GM12892 (cell line): ENCODE results near the gene TNS4.

ENCODE experiments used
- DNase-seq: peaks from one replicate; pipeline ENCODE4 v3.0.0; 2011; ENCODE audit not compliant: insufficient read length
- FAIRE-seq: peaks from 2 replicates; lab custom pipeline; 2011; peaks lifted over from hg19 to GRCh38; lab: Jason Lieb, UNC
- POLR2A ChIP-seq: IDR thresholded peaks from 2 replicates; pipeline ENCODE4 v1.6.1; 2011; ENCODE audit warnings: low read depth, low read length, control low read depth
- POLR2AphosphoS5 ChIP-seq: IDR thresholded peaks from 2 replicates; pipeline ENCODE4 v1.6.1; 2011; ENCODE audit warnings: low read depth, low read length, control low read depth
- TAF1 ChIP-seq: IDR thresholded peaks from 2 replicates; pipeline ENCODE4 v1.6.1; 2011; ENCODE audit warnings: low read depth, mild to moderate bottlenecking, control low read depth, low read length, borderline replicate concordance

TNS4 gene

DNA sequence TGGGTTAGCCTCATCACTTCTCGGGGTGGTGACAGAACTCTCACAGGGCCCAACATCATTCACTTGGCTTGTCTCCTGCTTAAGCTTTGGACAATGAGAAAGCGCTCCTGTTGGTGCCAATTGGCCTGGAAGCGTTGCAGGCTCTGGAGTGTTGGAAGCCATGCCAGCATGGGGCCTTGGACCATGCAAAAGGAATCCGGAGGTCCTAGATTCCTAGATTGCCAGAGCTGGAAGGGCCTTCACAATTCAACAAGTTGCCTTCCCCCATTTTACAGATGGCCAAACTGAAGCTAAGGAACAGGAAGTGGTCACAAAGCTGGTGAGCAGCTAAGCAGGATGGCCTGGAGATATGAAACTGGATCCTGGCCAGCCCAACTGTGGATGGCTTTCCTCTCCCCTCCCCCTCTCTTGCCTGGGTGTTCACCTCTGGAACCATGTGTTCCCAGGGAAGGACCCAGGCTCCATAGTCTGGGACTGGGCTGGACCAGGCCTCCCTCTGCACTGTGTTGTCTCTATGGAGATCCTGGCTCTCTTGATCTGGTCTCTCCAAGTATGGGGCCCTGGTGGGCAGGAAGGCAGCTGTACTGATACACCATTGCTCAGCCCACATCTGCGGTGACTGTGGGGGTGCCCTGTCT, 64.2 kb downstream of the TNS4 start:
- FAIRE-seq (no peak), DNase-seq (no peak)
- no peak for TF ChIP-seq POLR2A
- TF ChIP-seq TAF1, result no peak
- TF ChIP-seq POLR2AphosphoS5, result no peak

DNA sequence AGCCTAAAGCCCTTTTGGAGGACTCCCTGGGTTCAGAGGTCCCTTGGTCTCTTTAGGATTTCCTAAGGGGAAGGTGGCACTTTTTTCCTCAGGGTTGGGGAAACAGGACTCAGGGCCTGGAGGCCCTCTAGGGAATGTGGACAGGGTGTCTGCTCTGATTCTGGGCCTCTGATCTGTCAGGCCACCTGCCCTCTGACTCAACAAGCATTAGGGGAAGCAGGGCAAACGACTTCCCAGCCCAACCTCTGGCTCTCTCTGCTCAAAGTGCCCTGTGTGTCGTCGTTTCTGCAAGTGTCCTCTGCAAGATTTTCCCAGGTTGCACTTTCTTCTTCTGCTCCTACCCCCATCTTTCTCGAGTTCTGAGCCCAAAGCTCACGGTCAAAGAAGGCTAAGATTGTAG, 64.8 kb downstream of the TNS4 start:
- TF ChIP-seq POLR2AphosphoS5 (no peak), TAF1 (no peak), POLR2A (no peak)
- FAIRE-seq, result no peak
- no peak for DNase-seq

DNA sequence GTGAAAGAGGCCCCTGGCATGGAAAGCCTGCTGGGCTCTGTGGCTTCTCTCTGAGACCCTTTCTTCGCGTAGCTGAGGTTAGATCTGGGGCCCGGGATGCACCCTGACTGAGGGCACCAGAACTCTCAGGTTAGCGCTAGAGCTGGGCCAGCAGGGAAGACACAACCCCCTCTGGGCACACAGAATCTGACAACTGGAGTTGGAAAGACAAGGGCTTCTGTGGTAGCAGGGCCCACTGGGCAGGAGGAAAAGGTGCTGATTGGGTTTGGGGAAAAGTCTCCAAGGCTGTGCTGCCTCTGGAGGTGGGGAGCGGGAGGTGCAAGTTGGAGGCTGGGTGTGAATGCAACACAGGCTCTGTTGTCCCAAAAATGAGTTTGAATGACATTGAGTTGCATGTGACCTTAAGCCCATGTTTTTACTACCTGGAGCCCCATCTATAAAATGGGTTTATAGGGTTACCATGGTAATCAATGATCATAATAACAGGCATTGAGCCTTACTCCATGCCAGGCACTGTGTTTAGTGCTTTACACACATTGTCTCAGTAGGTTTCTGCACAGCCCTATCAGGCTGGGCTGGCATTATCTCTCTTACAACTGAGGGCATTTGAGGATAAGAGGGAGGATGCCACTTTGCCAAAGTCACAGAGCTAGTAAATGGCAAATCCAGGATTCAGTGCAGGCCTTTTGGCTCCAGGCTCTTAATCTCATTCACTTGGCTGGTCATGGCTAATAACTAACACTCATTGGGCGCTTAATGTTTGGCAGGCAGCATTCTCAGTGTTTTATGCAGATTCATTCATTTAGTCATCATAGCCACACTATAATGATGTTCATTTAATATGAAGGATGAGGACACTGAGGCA, 67.6 kb downstream of the TNS4 start:
- no peak for DNase-seq
- peak; percentile 14 for FAIRE-seq

DNA sequence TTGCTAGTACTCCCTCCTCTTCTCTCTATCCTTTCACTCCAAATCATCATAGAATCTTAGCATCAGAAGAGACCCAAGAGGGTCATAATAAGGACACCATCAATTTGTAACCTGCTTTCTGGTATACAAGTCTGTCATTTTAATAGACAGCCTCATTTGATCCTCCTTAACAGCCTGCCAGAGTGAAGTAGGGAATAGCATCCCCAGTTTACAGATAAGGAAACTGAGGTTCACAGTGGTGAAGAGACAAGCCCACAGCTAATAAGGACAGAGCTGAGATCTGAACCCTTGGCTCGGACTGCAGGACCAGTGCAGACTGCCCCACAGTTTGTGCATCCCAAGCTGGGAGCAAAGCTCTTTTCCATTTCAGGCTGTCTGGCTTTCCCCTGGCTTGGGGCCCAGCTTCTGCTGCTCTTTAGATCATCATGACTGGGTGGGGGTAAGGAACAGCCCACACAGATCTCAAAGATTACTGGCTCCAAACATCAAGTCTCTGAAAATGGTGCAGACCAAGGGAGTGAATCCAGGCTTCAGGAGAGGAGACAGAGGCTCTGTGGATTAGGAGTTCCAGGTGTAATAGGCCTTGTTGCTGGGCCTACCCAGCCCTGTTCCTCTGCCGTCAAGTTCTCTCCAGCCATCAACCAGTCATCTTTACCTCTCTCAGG, 68.4 kb downstream of the TNS4 start:
- TF ChIP-seq TAF1 (no peak), POLR2AphosphoS5 (no peak), POLR2A (no peak)
- no peak for FAIRE-seq
- DNase-seq, result no peak

More for the DNA sequence above, 67.6 kb downstream of the TNS4 start:
- TF ChIP-seq POLR2A, result no peak
- TF ChIP-seq POLR2AphosphoS5, result no peak
- no peak for TF ChIP-seq TAF1

DNA sequence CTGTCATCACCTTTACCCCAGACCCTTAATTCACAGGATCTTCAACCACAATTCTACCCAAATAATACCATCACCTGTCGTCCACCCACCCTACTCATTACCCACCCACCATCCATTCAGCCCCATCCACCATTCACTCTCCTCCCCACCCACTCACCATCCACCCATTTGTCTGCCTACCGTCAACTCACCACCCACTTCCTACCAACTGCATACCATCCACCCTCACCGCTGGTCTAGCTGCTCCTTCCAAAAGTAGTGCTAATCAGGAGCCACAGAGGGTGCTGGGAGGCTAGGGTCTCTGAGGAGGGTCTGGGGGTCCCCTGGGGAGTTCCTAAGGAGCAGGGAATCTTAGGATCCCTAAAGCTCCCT, 70.2 kb downstream of the TNS4 start:
- TF ChIP-seq POLR2A, result no peak
- no peak for TF ChIP-seq TAF1
- DNase-seq, result no peak
- FAIRE-seq, result no peak

DNA sequence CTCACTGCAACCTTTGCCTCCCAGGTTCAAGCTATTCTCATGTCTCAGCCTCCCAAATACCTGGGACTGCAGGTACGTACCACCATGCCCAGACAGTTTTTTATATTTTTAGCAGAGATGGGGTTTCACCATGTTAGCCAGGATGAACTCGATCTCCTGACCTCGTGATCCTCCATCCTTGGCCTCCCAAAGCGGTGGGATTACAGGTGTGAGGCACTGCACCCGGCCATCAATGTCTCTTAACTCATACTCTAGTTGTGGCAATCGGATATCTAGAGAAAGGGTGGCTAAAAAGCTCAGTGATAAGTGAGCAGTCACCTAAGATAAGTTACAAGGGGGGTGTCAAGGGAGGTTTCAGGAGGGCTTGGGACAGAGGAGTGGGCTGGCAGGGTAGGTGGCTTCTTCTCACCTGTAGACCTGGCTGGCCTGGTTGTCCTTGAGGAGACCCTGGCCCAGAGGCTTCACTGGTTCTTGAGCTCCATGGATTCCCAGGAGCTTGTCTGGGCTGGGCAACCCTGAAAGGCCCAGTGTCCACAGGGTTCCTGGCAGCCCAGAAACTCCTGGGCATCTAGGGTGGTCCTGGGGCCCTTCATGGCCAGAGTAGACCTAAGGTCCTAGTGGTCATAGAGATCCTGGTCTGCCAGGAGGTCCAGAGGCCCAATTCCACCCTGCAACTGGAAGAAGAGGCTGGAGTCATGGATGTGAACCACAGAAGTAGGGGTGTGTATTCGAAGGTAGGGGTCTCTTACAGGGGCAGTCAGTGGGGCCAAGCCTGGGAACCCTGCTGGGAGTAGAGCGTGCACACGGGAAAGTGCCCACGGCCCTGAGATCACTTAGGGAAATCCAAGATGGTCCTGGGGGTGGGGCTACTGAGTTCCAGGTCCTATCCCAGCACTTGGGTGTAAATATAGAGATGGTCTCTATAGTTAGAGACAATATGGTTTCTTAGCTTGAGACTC, 70.9 kb downstream of the TNS4 start:
- FAIRE-seq, result no peak
- DNase-seq, result no peak
- TF ChIP-seq POLR2A (no peak), TAF1 (no peak), POLR2AphosphoS5 (no peak)

DNA sequence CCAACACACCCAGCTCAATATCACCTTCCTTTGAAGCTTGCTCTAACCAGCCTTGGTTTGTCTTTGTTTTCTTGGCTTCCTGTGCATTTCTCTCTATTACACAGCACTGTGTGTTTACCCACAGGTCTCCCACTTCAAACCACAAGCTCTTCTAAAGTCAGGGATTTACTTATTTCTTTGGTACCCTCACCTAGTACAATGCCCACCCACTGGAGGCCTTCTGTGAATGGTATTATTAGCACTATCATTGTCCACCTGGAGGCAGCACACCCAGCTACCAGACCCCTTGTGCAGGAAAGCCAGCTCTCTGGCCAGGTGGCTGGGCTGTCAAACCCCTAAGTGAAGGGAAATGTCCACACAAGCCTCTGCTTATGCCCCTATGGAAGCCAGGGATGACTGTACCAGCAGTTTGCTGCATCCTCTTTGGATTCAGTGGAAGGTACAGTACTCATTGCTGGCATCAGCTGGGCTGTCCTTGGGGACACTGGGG, 74.4 kb downstream of the TNS4 start:
- no peak for FAIRE-seq
- no peak for DNase-seq
- TF ChIP-seq TAF1, result no peak
- TF ChIP-seq POLR2AphosphoS5, result no peak
- no peak for TF ChIP-seq POLR2A
